Body of pancreas (tissue), 4 donors: ENCODE data around the gene BRDT. TPM values are rescaled to one million over a fixed set of nuclear protein-coding genes. Genes with fewer than 3 reads are reported as not detected.

Source experiments
- ATAC-seq: fragments of 150-250 bp; one replicate; pipeline ENCODE4 v1.9.1; 2016
- DNase-seq, 4 donors: peaks; one replicate each; pipeline ENCODE4 v3.0.0-alpha.2; 2019
- H3K27ac ChIP-seq, 4 donors: fragments of 200-600 bp; sonication (generic); 1 replicate in 3 of 4; 2 replicates in 1 of 4; pipeline versions ENCODE4 v1.5.1 to v1.6.1; 2016 to 2019; ENCODE audit warnings: mild to moderate bottlenecking in 1 of 4, mixed read lengths in 1 of 4, moderate library complexity in 1 of 4
- H3K27me3 ChIP-seq, 2 donors: fragments of 200-600 bp; sonication (generic); one replicate each; pipeline ENCODE4 v1.6.0; 2016; ENCODE audit warnings: mild to moderate bottlenecking in 1 of 2
- H3K36me3 ChIP-seq, 2 donors: fragments of 200-600 bp; sonication (generic); replicated peaks in 1 of 2; 2 replicates each; pipeline ENCODE4 v1.5.1; 2016; ENCODE audit warnings: low read depth in 2 of 2; ENCODE audit not compliant: insufficient read depth in 1 of 2
- H3K4me1 ChIP-seq: fragments of 200-600 bp; sonication (generic); one replicate; pipeline ENCODE4 v1.6.0; 2016
- H3K4me3 ChIP-seq, 2 donors: fragments of 200-600 bp; sonication (generic); 1 replicate in 1 of 2; 2 replicates in 1 of 2; pipeline ENCODE4 v1.5.1; 2016 to 2019
- H3K9me3 ChIP-seq, 3 donors: fragments of 200-600 bp; sonication (generic); 1 replicate in 2 of 3; 2 replicates in 1 of 3; pipeline ENCODE4 v1.5.1; 2016
- CTCF ChIP-seq, 7 experiments: fragments of 450-650 bp in 4 of 7; fragments of 200-600 bp in 3 of 7; sonication (generic) in 3 of 7; IDR thresholded peaks; one replicate each; pipeline ENCODE4 v1.5.1; 2016 to 2019; ENCODE audit warnings: antibody characterized with exemption in 7 of 7
- POLR2A ChIP-seq, 3 donors: fragments of 450-650 bp; IDR thresholded peaks; one replicate each; pipeline ENCODE4 v1.6.1; 2016; ENCODE audit warnings: antibody characterized with exemption in 3 of 3, mild to moderate bottlenecking in 2 of 3
- WGBS, 2 donors: methylation state at CpG; one replicate each; pipeline ENCODE4 v1.1.5; 2017; 5-methylcytosine and 5-hydroxymethylcytosine counted together
- intact Hi-C: fragments of 100-400 bp; cut with DNase I; formaldehyde crosslinking; loops from one replicate; pipeline ENCODE4 v1.15.1; 2023
- total RNA-seq, 2 donors: library from RNA; depleted of rRNA; stranded (reverse); fragments of >200 nt; gene quantifications; one replicate each; pipeline ENCODE4 v1.1.0, GENCODE V29; 2016

The BRDT gene
- total RNA-seq, 2 donors from 2014 or later, result not detected

GRCh38 chr1:91968334-91968733 is 19.1 kb downstream of the BRDT start:
- DNase-seq (no peak), ATAC-seq (no peak)
- Histone ChIP-seq H3K36me3 (no peaks in the 10 kb centered on the region), H3K4me1 (no peaks in the 10 kb centered on the region), H3K4me3 (no peak overlapping the region), H3K9me3 (no peaks in the 10 kb centered on the region), H3K27me3 (no peaks in the 10 kb centered on the region), H3K27ac (no peak overlapping the region)
- 56 to 76% methylated on average over 2 of the region's 2 CpGs for WGBS, 2 donors
- no peak for TF ChIP-seq POLR2A (IDR thresholded peaks at IDR 0.05)
- intact Hi-C loops, result no loop called here

- Histone ChIP-seq H3K9me3 (no peaks in the 10 kb centered on the region), H3K36me3 (no peaks in the 10 kb centered on the region), H3K27ac (no peak overlapping the region), H3K4me3 (no peak overlapping the region), H3K27me3 (no peaks in the 10 kb centered on the region), H3K4me1 (no peaks in the 10 kb centered on the region)
- ATAC-seq (no peak), DNase-seq (no peak)
- TF ChIP-seq POLR2A (IDR thresholded peaks at IDR 0.05) (no peak), CTCF (IDR thresholded peaks at IDR 0.05) (no peak)
- intact Hi-C loops, result no loop called here
- 86 to 87% methylated on average over 7 of the region's 7 CpGs for WGBS, 2 donors
Observed at GRCh38 chr1:91979383-91979782, 30.2 kb downstream of the BRDT start.

GRCh38 chr1:91980663-91981062 is 31.5 kb downstream of the BRDT start:
- TF ChIP-seq CTCF (IDR thresholded peaks at IDR 0.05), result no peak
- no peak for TF ChIP-seq POLR2A (IDR thresholded peaks at IDR 0.05)
- no peak for DNase-seq
- intact Hi-C loops, result no loop called here
- Histone ChIP-seq H3K36me3 (no peaks in the 10 kb centered on the region), H3K4me3 (no peak overlapping the region), H3K9me3 (no peaks in the 10 kb centered on the region), H3K27me3 (no peaks in the 10 kb centered on the region), H3K27ac (no peak overlapping the region), H3K4me1 (no peaks in the 10 kb centered on the region)
- no peak for ATAC-seq
- WGBS, 2 donors, result 70 to 71% methylated on average over 3 of the region's 3 CpGs

GRCh38 chr1:91981996-91982609 is 32.9 kb downstream of the BRDT start:
- no peak for TF ChIP-seq CTCF (IDR thresholded peaks at IDR 0.05)
- intact Hi-C loops, result no loop called here
- H3K36me3 ChIP-seq, result no peaks in the 10 kb centered on the region

GRCh38 chr1:91993256-91993655 is 44.1 kb downstream of the BRDT start:
- Histone ChIP-seq H3K9me3 (no peaks in the 10 kb centered on the region), H3K27ac (no peak overlapping the region), H3K36me3 (no peaks in the 10 kb centered on the region), H3K27me3 (no peaks in the 10 kb centered on the region), H3K4me1 (no peaks in the 10 kb centered on the region), H3K4me3 (no peak overlapping the region)
- WGBS, 2 donors, result 86% methylated on average over 1 of the region's 1 CpG
- no peak for TF ChIP-seq CTCF (IDR thresholded peaks at IDR 0.05)
- no peak for TF ChIP-seq POLR2A (IDR thresholded peaks at IDR 0.05)
- intact Hi-C loops, result no loop called here
- no peak for DNase-seq
- no peak for ATAC-seq

More at GRCh38 chr1:91981996-91982609, 32.9 kb downstream of the BRDT start:
- 41 to 81% methylated on average over 1 of the region's 1 CpG for WGBS, 2 donors
- no peaks in the 10 kb centered on the region for H3K9me3 ChIP-seq
- no peaks in the 10 kb centered on the region for H3K4me1 ChIP-seq
- no peak overlapping the region for H3K4me3 ChIP-seq
- no peaks in the 10 kb centered on the region for H3K27me3 ChIP-seq
- no peak for DNase-seq
- ATAC-seq, result no peak
- no peak overlapping the region for H3K27ac ChIP-seq
